Prostate gland (tissue), 2 donors: Measurements from ENCODE around the gene TMC3. TPM values are rescaled to one million over a fixed set of nuclear protein-coding genes. Genes with fewer than 3 reads are reported as not detected.
A peak's percentile ranks its signal among the peaks of the same experiment; 100 is the strongest.

ENCODE experiments used
- DNase-seq: peaks from one replicate; pipeline ENCODE4 v3.0.0-alpha.2; 2019; ENCODE audit warnings: low spot score
- H3K27ac ChIP-seq, 2 donors: fragments of 200-600 bp; sonication (generic); 2 replicates each; pipeline ENCODE4 v1.5.1; 2017 to 2019
- H3K27me3 ChIP-seq: fragments of 200-600 bp; sonication (generic); replicated peaks from 2 replicates; pipeline ENCODE4 v1.5.1; 2019; ENCODE audit not compliant: insufficient read depth
- H3K36me3 ChIP-seq, 2 donors: fragments of 200-600 bp; sonication (generic); 1 replicate in 1 of 2; 2 replicates in 1 of 2; pipeline versions ENCODE4 v1.5.1 to v1.8.1; 2017 to 2019
- H3K4me1 ChIP-seq: fragments of 200-600 bp; sonication (generic); replicated peaks from 2 replicates; pipeline ENCODE4 v1.5.1; 2019
- H3K4me3 ChIP-seq, 2 donors: fragments of 200-600 bp; sonication (generic); 2 replicates each; pipeline ENCODE4 v1.5.1; 2017 to 2019
- H3K9me3 ChIP-seq: fragments of 200-600 bp; sonication (generic); 2 replicates; pipeline ENCODE4 v1.5.1; 2017
- CTCF ChIP-seq, 4 experiments: fragments of 200-600 bp in 2 of 4; fragments of 450-650 bp in 2 of 4; sonication (generic) in 2 of 4; IDR thresholded peaks; 1 replicate in 3 of 4; 2 replicates in 1 of 4; pipeline ENCODE4 v1.5.1; 2016 to 2019; ENCODE audit warnings: antibody characterized with exemption in 4 of 4, mild to moderate bottlenecking in 2 of 4, moderate library complexity in 2 of 4
- POLR2A ChIP-seq: fragments of 450-650 bp; IDR thresholded peaks from one replicate; pipeline ENCODE4 v1.6.1; 2016; ENCODE audit warnings: antibody characterized with exemption, mild to moderate bottlenecking
- POLR2AphosphoS5 ChIP-seq: sonication (generic); formaldehyde crosslinking; IDR thresholded peaks from one replicate; pipeline ENCODE4 v1.6.1; 2017; ENCODE audit warnings: antibody characterized with exemption
- WGBS: methylation state at CpG from one replicate; pipeline ENCODE4 v1.1.5; 2018; 5-methylcytosine and 5-hydroxymethylcytosine counted together
- intact Hi-C: fragments of 100-400 bp; cut with DNase I; formaldehyde crosslinking; loops from one replicate; pipeline ENCODE4 v1.14.2; 2022
- total RNA-seq, 2 donors: library from RNA; depleted of rRNA; stranded (reverse); fragments of >200 nt; gene quantifications; one replicate each; pipeline ENCODE4 v1.1.0, GENCODE V29; 2016

The TMC3 gene
- total RNA-seq, 2 donors from 2014 or later: 0.14 to 0.23 TPM

GRCh38 chr15:81304226-81304625, 69.8 kb downstream of the TMC3 start:
- no peak overlapping the region for H3K4me3 ChIP-seq
- H3K36me3 ChIP-seq: no peaks in the 10 kb centered on the region
- DNase-seq: no peak
- H3K27me3 ChIP-seq: no peaks in the 10 kb centered on the region
- peak overlapping the region in 1 of 2 donors; percentile 34 for H3K27ac ChIP-seq
- H3K9me3 ChIP-seq: no peaks in the 10 kb centered on the region
- H3K4me1 ChIP-seq: peaks cover 3% of the 10 kb centered on the region
- intact Hi-C loops: no loop called here
- TF ChIP-seq POLR2A: no peak
- no peak for TF ChIP-seq CTCF (IDR thresholded peaks at IDR 0.05)
- no peak for TF ChIP-seq POLR2AphosphoS5
- 47% methylated on average over 5 of the region's 5 CpGs for WGBS

GRCh38 chr15:81303244-81304225, 70.5 kb downstream of the TMC3 start:
- Histone ChIP-seq H3K36me3 (no peaks in the 10 kb centered on the region), H3K4me3 (no peak overlapping the region), H3K9me3 (no peaks in the 10 kb centered on the region), H3K27me3 (no peaks in the 10 kb centered on the region), H3K27ac (peak overlapping the region in 1 of 2 donors; percentile 34), H3K4me1 (peaks cover 3% of the 10 kb centered on the region)
- WGBS: 63% methylated on average over 9 of the region's 9 CpGs
- DNase-seq: peak; percentile 49
- TF ChIP-seq POLR2AphosphoS5 (peak; percentile 49), CTCF (IDR thresholded peaks at IDR 0.05) (no peak), POLR2A (no peak)
- intact Hi-C loops: no loop called here

GRCh38 chr15:81302701-81303109, 71.3 kb downstream of the TMC3 start:
- peaks cover 3% of the 10 kb centered on the region for H3K4me1 ChIP-seq
- H3K27me3 ChIP-seq: no peaks in the 10 kb centered on the region
- no peak for DNase-seq
- H3K36me3 ChIP-seq: no peaks in the 10 kb centered on the region
- TF ChIP-seq CTCF (IDR thresholded peaks at IDR 0.05) (no peak), POLR2A (no peak)
- H3K9me3 ChIP-seq: no peaks in the 10 kb centered on the region
- intact Hi-C loops: no loop called here
- WGBS: 82% methylated on average over 6 of the region's 6 CpGs
- H3K4me3 ChIP-seq: no peak overlapping the region
- H3K27ac ChIP-seq: no peak overlapping the region

- intact Hi-C loops: no loop called here
- 74% methylated on average over 5 of the region's 5 CpGs for WGBS
- H3K4me1 ChIP-seq: peaks cover 3% of the 10 kb centered on the region
- no peak overlapping the region for H3K27ac ChIP-seq
- H3K9me3 ChIP-seq: no peaks in the 10 kb centered on the region
- H3K4me3 ChIP-seq: no peak overlapping the region
- H3K36me3 ChIP-seq: no peaks in the 10 kb centered on the region
- TF ChIP-seq CTCF (IDR thresholded peaks at IDR 0.05) (no peak), POLR2A (no peak), POLR2AphosphoS5 (no peak)
- no peaks in the 10 kb centered on the region for H3K27me3 ChIP-seq
- no peak for DNase-seq
Measured at GRCh38 chr15:81301815-81302399, 72.1 kb downstream of the TMC3 start.
